ENCODE measurements around the gene SHB.
A peak's percentile ranks its signal among the peaks of the same experiment; 100 is the strongest.

SHB gene

GRCh38 chr9:38068701-38069628, at the start of gene SHB:
SHB (minus strand) TSS chr9:38069227; CDS start chr9:38068645, 582 bp downstream.
- Histone ChIP-seq H3K36me3 (ENCODE audit: control insufficient read depth, insufficient read depth, low read length) (no peaks in the 10 kb centered on the region), H3K27me3 (replicated peaks; ENCODE audit: control insufficient read depth, insufficient read depth, low read length) (peaks cover 2% of the 10 kb centered on the region; the same call in 1 of the 2 replicates), H3K4me3 (replicated peaks; ENCODE audit: low read depth, low read length) (peak within 1 kb of the TSS; percentile 73)
- peak; percentile 76 for DNase-seq (ENCODE audit: extremely low read depth, insufficient read length)
- peak; percentile 46 for TF ChIP-seq CTCF (IDR thresholded peaks at IDR 0.05; ENCODE audit: insufficient read depth, low read length, poor library complexity, severe bottlenecking)

- H3K36me3 ChIP-seq (ENCODE audit: control insufficient read depth, insufficient read depth, low read length) = no peaks in the 10 kb centered on the region
- no peaks in the 10 kb centered on the region; the same call in 1 of the 2 replicates for H3K27me3 ChIP-seq (replicated peaks; ENCODE audit: control insufficient read depth, insufficient read depth, low read length)
- no peak overlapping the region for H3K4me3 ChIP-seq (replicated peaks; ENCODE audit: low read depth, low read length)
- DNase-seq (ENCODE audit: extremely low read depth, insufficient read length) = no peak
- no peak for TF ChIP-seq CTCF (IDR thresholded peaks at IDR 0.05; ENCODE audit: insufficient read depth, low read length, poor library complexity, severe bottlenecking)
Observed at GRCh38 chr9:38117651-38118050, 48.6 kb upstream of the SHB start.

- no peak for TF ChIP-seq CTCF (IDR thresholded peaks at IDR 0.05; ENCODE audit: insufficient read depth, low read length, poor library complexity, severe bottlenecking)
- no peak for DNase-seq (ENCODE audit: extremely low read depth, insufficient read length)
- no peaks in the 10 kb centered on the region; the same call in 1 of the 2 replicates for H3K27me3 ChIP-seq (replicated peaks; ENCODE audit: control insufficient read depth, insufficient read depth, low read length)
- no peak overlapping the region for H3K4me3 ChIP-seq (replicated peaks; ENCODE audit: low read depth, low read length)
- no peaks in the 10 kb centered on the region for H3K36me3 ChIP-seq (ENCODE audit: control insufficient read depth, insufficient read depth, low read length)
Observed at GRCh38 chr9:38114905-38115304, 45.9 kb upstream of the SHB start.

GRCh38 chr9:38112456-38112855, 43.4 kb upstream of the SHB start:
- no peaks in the 10 kb centered on the region; the same call in 1 of the 2 replicates for H3K27me3 ChIP-seq (replicated peaks; ENCODE audit: control insufficient read depth, insufficient read depth, low read length)
- no peak for DNase-seq (ENCODE audit: extremely low read depth, insufficient read length)
- TF ChIP-seq CTCF (IDR thresholded peaks at IDR 0.05; ENCODE audit: insufficient read depth, low read length, poor library complexity, severe bottlenecking) = no peak
- no peak overlapping the region for H3K4me3 ChIP-seq (replicated peaks; ENCODE audit: low read depth, low read length)
- no peaks in the 10 kb centered on the region for H3K36me3 ChIP-seq (ENCODE audit: control insufficient read depth, insufficient read depth, low read length)

GRCh38 chr9:38112049-38112448, 43.0 kb upstream of the SHB start:
- DNase-seq (ENCODE audit: extremely low read depth, insufficient read length) = no peak
- no peak for TF ChIP-seq CTCF (IDR thresholded peaks at IDR 0.05; ENCODE audit: insufficient read depth, low read length, poor library complexity, severe bottlenecking)
- no peaks in the 10 kb centered on the region for H3K36me3 ChIP-seq (ENCODE audit: control insufficient read depth, insufficient read depth, low read length)
- H3K4me3 ChIP-seq (replicated peaks; ENCODE audit: low read depth, low read length) = no peak overlapping the region
- no peaks in the 10 kb centered on the region; the same call in 1 of the 2 replicates for H3K27me3 ChIP-seq (replicated peaks; ENCODE audit: control insufficient read depth, insufficient read depth, low read length)

Data from GM06990 (cell line).